HG02642 (cell line): Measurements from ENCODE around the gene NFIA.

Experiments used
- ATAC-seq: cut with Tn5 transposase; IDR thresholded peaks from one replicate; pipeline ENCODE4 v1.9.1; 2021; ENCODE audit warnings: mild to moderate bottlenecking; ENCODE audit not compliant: unreplicated experiment, poor library complexity

The NFIA gene

DNA sequence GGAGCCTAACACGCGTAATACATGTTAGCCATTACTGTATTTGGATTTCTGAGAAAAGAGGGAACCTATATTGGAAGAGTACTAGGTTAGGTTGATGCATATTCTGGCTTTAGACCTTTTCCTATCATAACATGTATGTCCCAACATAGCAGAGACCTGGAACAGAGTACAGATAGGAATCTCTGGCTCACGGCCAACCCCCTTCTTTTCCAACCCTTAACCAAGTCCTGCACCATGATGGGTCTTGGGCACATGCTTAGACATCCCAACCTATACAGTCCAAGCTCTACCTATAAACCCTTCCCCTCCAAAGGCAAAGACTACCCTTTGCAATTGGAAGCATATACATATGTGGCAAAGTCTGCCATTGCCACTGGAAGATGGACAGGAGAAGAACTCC, 414.7 kb downstream of the NFIA start:
- no peak for ATAC-seq

- ATAC-seq, result no peak
Observed at GRCh38 chr1:61498342-61498741, 416.0 kb downstream of the NFIA start.

GRCh38 chr1:61501971-61502916, 419.9 kb downstream of the NFIA start:
- ATAC-seq, result no peak

GRCh38 chr1:61504305-61504704, 421.9 kb downstream of the NFIA start:
- no peak for ATAC-seq

GRCh38 chr1:61504852-61505390, 422.6 kb downstream of the NFIA start:
- no peak for ATAC-seq

DNA sequence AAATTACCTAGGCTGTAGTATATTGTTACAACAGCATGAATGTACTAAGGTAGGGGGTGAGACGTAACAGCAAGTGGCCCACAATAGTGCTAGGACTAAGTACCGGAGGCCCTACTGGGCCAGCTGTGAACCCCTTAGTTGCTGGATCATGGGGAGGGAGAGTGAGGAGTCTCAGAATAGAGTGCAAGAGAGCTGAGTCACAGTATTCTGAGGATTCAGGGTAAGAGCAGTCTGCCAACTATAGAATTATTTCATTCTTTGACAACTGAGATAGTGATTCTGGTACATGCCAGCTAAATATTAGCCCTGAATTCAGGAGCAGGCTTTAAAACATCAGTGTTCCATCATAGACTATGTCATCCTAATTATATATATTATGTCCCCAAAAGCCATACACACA, 423.9 kb downstream of the NFIA start:
- no peak for ATAC-seq

- ATAC-seq, result no peak
Observed at GRCh38 chr1:61506944-61507500, 424.7 kb downstream of the NFIA start.
